HG02973 (cell line): Measurements from ENCODE around the gene OR8B8.
"Not testable (repeated sequence)": the region's sequence is repeated elsewhere in the genome, so short reads cannot be mapped to it uniquely, and the experiment has no call there.

Experiments used
- ATAC-seq: cut with Tn5 transposase; IDR thresholded peaks from one replicate; pipeline ENCODE4 v1.9.1; 2021; ENCODE audit warnings: moderate library complexity; ENCODE audit not compliant: unreplicated experiment

Gene OR8B8, protein sequence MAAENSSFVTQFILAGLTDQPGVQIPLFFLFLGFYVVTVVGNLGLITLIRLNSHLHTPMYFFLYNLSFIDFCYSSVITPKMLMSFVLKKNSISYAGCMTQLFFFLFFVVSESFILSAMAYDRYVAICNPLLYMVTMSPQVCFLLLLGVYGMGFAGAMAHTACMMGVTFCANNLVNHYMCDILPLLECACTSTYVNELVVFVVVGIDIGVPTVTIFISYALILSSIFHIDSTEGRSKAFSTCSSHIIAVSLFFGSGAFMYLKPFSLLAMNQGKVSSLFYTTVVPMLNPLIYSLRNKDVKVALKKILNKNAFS

DNA sequence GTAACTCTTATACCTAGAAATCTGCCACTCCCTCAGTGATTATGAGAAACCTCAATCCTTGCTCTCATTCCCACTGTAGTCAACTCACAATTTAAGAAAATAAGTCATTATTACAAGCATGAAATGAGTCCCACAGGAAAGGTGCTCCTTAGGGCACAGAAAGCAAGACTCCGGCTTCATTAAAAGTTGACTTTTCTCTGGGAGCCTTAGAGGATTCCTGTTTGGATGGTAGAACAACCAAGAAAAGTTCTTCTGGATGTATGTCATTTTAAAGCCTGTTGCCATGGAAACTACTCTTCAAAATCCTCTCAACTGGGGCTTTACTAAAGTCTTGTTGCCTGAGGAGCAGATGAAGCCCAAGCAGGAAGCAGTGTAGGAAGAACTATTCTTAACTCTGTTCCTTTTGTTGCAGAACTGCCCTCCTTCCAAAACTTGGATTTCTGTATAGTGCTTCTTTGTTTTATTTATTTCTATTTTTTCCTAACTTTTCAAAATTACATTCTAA is at the start of gene OR8B8:
OR8B8 (minus strand) TSS at position 51 of the 505 bp plus-strand sequence. CDS start 4,611 bp downstream, outside the sequence.
- no peak for ATAC-seq

DNA sequence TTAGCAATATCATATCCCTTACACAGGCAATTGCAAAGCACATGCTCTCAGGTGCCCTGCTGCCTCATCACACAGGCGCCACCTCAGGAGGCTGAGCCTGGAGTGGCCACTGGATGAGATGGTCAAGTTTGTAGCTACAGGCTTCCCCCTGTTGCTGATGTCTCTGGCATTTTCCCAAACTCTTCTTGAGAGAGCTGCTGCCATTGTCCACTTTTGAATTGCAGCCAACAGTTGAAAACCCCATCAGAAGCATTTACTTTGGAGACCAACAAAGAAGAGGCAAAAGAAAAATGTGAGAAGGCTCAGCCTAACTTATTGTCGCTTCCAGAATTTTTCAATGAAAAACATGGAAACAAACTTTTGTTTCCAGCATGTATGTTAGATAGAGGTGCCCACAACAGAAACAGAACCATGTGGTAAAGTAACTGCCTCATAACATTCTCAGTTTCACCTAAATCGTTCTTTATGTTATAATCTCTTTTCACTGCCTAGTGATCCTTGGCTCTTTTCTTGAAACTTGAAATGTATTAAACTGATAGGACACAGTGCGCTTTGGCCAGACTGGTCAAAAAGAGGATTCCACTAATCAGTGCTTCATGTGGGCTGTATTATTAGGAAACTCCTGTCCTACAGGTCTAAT is 47.6 kb upstream of the OR8B8 start:
- no peak for ATAC-seq

DNA sequence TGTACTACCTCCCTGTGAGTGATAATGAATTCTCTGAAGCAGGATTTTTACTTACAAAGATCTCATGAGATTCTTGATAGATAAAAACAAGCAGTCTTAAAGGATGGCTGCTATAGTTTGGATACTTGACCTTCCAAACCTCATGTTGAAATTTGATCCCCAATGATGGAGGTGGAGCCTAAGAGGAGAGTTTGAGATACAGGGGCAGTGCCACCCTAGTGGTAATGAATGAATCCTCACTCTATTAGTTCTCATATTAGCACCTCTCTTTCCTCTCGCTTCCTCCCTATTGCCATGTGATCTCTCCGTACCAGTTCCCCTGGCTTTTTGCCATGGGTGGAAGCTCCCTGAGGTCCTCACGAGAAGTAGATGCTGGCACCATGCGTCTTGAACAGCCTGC is 37.9 kb upstream of the OR8B8 start:
- ATAC-seq = no peak

DNA sequence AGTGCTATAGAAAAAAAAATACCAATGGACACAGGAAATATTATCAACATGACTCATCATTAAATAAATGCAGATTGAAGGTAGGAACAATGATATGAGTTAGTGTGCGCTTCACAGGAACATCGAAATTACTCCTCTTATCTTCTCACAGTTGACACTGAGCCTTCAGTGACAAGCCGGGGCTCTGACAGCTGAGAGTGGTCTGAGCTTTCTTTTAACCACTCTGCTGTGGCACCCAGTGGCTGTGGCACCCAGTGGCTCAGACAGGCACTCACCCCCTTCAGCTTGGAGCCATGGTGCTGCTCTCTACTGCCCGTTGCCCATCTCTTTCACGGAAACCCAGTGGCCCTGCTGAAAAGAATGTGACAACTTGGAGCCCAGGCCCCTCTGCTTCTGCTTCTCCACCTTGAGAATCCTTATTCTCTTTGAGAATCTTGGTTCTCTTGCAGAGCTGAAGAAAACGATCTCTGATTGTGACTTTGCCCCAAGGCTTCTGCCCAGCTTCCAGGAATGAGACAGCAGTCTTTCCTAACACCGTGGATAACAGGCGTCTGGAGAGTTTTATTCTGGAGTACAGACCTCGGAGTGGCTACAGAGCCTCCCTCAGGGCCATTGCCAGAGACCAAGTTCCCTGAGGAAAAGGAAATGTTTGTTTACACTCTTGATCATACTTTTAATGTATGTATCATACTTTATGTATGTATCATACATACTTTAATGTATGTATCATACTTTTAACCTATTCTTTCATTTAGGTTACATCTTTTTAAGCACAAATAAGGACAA is 37.1 kb upstream of the OR8B8 start:
- ATAC-seq = no peak

DNA sequence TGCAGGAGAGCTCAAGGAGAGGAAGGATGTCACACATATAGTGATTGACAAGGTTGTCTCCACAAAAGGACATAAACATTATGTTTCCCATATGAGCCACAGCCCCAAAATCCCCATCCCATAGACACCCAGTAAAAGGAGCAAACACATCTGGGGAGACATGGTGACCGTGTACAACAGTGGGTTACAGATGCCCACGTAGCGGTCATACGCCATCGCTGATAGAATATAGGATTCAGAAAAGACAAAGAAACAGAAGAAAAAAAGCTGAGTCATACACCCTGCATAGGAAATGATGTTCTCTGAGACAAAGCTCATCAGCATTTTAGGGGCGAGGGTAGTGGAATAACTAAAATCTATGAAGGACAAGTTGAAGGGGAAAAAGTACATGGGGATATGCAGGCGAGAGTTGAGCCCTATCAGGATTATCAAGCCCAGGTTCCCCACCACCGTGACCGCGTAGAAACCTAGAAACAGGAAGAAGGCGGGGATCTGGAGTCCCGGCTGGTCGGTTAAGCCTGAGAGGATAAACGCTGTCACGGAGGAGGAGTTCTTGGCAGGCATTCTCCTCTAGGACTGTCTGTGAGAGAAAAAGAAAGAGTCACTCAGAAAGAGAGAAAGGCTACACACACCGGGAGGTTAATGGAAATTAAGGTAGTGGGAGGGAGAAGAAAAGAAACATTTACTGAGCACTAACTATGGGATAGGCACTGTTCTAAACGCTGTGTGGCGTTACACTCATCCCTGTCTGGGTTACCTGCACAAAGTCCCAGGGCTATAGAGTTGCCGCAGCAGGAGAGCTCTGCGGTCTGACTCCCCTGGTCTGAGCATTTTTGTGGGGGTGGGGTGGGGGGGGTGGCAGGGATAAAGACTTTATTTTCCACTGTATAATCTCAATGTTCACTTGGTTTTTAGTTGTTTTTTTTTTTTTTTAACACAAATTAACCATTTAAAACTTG is 36.1 kb upstream of the OR8B8 start:
- no peak for ATAC-seq

DNA sequence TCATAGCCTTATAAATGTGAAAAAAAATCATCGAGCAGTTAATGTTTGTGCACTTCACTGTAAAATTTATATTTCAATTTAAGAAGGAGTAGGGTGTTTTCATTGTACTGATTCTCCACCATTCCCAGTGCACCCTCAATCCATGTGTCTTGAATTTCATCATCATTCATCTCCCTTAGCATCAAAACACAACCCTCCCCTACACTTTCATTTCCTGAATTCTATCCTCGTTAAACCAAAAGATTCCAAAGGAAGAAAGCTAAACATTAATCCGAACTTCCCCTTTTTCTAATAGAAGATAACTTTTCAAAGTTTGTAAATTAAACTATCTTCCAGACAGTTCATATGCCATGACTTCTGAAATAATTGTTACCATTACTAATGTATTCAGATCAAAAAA is 34.1 kb upstream of the OR8B8 start:
- no peak for ATAC-seq

DNA sequence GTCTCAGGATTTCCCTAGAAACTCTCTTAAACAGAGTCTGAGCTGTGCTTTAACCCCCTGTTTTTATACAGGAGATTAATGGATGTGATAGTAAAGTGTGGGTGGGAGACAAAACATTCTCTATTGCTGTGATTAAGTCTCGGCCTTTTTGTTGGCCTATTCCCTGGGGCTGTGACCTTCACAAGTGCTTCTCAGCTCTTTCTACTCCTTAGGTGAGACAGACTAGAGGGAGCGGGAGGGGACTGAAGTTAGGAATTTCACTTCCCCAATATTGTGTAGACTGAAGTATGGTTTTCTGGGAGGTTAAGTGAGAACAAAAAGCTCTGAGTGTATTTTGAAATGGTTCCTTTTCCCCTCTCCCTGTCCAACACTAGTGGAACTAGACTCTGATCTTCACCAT is 29.8 kb upstream of the OR8B8 start:
- ATAC-seq = no peak

DNA sequence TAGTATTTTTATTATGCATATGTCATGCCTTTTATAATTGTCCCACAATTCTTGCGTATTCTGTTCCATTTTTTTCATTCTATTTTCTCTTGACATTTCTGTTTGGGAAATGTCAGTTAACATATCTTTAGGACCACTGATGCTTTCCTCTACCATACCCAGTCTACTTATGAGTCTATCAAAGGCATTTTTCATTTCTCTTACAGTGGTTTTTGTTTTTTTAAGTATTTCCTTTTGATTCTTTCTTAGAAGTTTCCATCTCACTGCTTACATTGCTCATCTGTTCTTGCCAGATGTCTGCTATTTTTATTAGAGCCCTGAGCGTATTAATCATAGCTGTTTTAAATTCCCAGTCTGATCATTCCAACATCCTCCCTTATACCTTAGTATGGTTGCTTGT is 29.3 kb upstream of the OR8B8 start:
- no peak for ATAC-seq

DNA sequence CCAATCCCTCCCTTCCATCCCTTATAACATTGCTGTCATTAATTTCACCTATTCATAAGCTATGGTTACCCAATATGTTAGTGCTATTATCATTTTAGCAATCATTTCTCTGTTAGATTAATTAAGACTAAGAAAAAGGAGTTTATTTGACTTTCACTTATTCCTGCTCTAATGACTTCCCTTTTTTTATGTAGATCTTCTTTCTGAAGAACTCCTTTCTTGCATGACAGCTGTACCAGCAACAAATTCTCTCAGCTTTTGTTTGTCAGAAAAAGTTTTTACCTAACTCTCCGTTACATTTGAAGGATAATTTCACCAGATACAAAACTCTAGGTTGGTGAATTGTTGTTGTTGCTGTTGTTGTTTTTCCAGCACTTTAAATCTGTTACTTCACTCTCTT is 28.6 kb upstream of the OR8B8 start:
- no peak for ATAC-seq

DNA sequence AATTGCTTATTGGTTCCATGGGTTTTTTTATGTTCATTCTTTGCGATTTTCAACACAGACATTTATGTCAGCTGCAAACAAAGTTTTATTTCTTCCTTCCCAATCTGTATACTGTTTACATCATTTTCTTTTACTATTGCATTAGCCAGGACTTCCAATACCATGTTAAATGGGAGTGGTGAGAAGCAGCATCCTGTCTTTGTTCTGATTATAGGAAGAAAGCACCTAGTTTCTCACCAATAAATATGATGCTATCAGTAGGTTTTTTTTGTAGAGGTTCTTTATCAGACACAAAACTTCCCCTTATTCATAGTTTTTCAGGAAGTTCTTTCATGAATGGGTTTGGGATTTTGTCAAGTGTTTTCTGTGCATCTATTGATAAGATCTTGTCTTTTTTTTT is 28.0 kb upstream of the OR8B8 start:
- ATAC-seq = no peak

DNA sequence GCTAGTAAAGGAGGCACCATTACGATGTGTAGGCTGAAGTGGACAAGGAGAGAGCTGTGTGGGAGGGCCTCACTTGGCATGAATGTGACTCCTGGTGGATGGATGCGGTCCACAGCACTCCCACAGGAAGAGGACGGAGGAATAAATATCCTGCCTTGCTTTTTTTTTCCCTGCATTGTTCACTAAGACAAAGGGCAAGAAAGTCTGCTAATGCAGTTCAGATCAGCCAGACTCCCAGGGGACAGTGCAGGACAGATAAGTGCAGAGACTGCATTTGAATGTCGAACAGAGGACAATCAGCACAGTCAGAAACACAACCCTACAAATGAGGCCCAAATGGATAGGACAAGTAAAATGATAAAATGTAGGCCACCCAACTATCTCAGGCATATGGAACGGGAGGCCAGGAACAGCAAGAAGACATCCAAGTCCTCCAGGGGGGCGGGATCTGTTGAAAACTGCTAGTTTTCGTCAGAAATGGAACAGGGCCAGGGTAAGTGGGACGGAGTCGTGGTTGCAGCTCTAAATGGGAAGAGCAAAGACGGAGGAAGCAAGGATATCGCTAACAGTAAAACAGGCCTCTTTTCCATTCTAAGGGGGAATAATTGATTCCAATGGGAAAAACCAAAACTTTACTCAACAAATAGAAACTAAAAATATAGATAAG is 25.2 kb upstream of the OR8B8 start:
- ATAC-seq = no peak

DNA sequence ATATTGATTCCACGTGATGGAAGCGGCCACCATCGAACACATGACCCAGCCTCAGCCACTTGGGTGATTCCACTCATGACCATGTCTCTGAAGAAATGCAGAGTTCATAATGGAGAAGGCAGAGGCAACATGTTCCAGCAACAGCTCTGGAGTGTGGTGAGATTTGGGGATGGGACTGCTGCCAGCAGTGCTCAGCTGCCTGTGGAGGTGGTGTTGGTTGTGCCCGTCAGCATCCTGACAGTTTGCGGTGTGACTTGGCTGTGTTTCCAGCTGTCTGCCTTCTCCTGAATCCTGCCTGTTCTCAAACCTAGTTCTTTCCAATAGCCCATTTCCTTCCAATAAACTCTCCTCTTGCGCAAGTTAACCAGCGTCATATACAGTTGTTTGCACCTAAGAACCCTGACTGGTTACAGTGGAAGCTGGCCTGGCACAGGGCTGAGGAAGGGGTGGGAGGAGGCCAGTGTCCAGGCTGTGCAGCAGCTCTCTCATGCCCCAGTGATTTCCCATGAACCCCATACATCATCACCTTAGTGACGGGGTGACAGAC is 22.0 kb upstream of the OR8B8 start:
- no peak for ATAC-seq

DNA sequence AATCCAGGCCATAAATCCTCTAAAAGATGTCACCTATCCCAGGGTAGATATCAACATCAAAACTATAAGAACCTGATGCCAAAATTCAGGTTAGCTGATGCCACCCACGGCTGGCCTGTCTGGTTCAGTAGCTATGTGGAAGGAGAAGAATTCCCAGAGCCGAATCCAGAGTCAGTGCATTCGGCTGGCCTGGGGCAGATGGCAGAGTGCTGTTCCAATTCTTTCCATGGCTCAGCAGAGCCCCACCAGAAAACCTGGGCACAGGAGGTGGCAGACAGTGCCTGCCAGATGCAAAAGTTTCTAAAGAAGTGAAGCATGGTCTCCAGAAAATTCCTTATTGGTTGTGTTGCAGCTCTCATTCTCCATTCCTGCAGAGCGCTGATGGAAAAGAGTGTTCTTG is 19.9 kb upstream of the OR8B8 start:
- no peak for ATAC-seq

DNA sequence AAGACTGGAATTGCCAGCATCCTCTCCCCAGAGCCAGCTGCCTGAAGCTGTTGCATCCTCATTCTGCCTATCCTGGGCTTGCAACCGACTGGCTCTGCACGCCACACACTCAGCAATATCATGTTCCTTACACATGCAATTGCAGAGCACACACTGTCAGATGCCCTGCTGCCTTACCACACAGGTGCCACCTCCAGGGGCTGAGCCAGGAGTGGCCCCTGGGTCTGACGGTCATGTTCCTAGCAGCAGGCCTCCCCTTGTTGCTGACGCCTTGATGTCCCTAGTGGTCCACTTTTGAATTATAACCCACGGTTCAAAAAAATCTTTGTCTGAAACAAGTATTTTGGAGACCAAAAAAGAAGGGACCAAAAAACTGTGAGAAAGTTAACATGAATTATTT is 18.5 kb upstream of the OR8B8 start:
- no peak for ATAC-seq

DNA sequence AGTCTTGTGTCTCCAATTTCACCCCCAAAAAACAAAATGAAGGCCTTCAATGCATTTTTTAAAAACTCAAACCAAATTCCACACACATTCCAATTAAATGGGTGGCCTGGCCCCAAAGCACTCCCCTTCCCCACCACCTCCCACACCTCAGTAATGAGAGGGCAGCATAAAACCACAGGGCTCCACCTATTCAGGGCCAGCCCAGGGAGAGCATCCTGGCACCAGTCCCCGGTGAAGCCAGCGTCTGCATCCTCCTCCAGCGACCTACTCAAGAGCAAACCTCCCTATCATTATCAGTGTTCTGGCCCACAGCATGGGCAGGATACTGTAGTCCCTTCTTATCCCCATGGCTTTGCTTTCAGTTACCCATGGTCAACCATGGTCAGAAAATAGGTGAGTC is 17.8 kb upstream of the OR8B8 start:
- no peak for ATAC-seq

DNA sequence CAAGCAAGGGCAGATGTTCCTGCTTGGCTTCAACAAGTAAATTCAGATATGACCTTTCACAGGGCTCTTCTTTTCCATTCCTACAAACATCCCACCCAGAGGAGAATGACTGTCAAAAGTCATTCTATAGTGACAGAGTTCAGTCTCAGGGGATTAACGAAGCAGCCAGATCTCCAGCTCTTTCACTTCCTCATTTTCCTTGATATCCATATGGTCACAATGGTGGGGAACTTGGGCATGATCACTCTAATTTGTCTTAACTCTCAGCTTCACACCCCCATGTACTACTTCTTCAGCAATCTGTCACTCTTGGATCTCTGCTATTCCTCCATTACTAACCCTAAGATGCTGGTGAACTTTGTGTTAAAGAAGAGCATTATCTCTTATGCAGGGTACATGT is 15.0 kb upstream of the OR8B8 start:
- no peak for ATAC-seq

DNA sequence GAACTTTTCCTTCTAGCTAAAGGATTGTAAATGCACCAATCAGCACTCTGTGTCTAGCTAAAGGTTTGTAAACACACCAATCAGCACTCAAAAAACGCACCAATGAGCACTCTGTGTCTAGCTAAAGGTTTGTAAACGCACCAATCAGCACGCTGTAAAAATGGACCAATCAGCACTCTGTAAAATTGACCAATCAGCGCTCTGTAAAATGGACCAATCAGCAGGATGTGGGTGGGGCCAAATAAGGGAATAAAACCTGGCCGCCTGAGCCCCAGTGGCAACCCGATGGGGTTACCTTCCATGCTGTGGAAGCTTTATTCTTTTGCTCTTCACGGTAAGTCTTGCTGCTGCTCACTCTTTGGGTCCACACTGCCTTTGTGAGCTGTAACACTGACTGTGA is 13.9 kb upstream of the OR8B8 start:
- ATAC-seq = not testable (repeated sequence)

DNA sequence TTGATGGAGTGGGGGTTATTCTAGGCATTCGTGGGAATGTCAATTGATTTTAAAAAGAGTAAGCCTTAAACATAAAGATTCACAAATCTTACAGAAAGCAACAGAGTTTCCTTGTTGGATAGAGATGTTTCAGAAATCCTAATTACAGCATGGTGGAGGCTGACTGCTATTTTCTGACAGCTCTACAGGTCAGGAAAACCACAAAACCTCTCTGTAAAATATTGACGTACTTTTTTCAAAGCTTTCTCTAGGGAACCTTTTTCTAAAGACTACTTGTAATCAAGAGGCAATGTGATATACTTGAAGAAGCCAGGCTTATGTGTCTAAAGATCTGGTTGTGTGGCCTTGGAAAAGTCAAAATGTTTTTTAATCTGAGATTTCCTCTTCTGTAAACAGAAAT is 9.1 kb upstream of the OR8B8 start:
- no peak for ATAC-seq

DNA sequence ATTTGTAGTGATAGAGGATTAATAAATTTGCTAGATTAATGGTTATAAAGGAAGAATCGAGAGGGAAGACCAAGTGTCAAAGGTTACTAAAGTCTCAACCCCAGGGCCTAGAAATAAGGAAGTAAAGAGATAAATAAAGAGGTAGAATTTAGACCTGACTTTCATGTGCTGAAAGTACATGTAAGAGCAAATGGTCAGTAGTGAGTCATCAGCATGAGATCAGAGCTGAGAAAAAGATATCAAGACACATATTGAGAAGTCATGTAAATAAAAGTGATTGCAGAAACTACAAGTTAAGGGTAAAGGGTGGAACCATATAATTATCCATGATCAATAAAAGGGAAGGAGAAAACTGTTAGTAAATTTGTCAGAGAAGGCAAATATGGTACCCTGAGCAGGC is 1.4 kb upstream of the OR8B8 start:
- no peak for ATAC-seq

DNA sequence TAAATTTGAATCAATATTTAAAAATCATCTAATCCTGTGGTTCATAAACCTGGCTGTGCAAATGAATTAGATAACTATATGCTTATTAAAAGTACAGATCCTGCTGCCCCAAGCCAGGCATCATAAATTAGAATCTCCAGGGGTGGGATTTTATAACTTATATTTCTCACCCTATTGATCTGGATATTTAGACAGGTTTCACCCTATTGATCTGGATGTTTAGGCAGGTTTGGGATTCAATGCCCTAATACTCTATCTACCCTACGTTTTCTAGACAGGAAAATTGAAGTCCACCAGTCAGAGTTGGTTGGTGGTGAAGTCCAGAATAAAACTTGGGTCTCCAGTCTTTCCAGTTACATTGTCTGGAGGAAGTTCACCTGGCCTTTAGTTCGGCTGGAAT is 2.6 kb downstream of the OR8B8 start:
- ATAC-seq = no peak
